LHCN-M2 (cell line): ENCODE results near the gene MGAT1. TPM values are rescaled to one million over a fixed set of nuclear protein-coding genes. Genes with fewer than 3 reads are reported as not detected.
"Not testable (repeated sequence)": the region's sequence is repeated elsewhere in the genome, so short reads cannot be mapped to it uniquely, and the experiment has no call there.

Experiments
- DNase-seq: peaks from one replicate; pipeline ENCODE4 v3.0.0-alpha.2; 2012; ENCODE audit warnings: low read depth
- polyA plus RNA-seq: library from polyadenylated mRNA; unstranded; fragments of >200 nt; gene quantifications from one replicate; pipeline ENCODE4 v1.2.1, GENCODE V29; 2012; ENCODE audit warnings: missing spikeins
- total RNA-seq: library from RNA; depleted of rRNA; stranded (reverse); fragments of >200 nt; gene quantifications from 2 replicates; pipeline ENCODE4 v1.2.3, GENCODE V29; 2014; rRNA removed

MGAT1 gene
- total RNA-seq: 179 and 197 TPM in 2 replicates
- polyA plus RNA-seq: 146 TPM

GRCh38 chr5:180802325-180803180 is at the start of gene MGAT1:
Gene MGAT1 (minus strand): TSS chr5:180802806. CDS start chr5:180792971, 9,835 bp downstream.
- DNase-seq: peak; percentile 84

DNA sequence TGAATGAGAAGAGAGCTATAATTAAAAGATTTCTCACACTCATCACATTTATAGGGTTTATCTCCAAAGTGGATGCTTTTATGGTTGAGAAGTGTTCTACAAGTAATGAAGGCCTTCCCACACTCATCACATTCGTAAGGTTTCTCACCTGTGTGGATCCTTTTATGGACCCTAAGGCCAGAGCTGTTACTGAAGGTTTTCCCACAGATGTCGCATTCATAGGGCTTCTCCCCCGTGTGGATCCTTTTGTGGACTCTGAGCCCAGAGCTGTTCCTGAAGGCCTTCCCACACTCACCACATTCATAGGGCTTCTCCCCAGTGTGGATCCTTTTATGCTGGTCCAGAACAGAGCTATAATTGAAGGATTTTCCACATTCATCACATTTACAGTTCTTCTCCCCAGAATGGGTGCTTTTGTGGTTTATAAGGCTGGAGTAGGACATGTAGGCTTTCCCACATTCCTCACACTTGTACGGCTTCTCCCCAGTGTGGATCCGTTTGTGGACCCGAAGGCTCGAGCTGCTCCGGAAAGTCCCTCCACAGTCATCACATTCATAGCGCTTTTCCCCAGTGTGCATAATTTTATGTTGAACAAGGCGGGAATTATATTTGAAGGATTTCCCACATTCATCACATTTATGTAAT is 48.0 kb upstream of the MGAT1 start:
- no peak for DNase-seq

- DNase-seq: no peak
Observed at GRCh38 chr5:180849827-180850226, 47.2 kb upstream of the MGAT1 start.

DNA sequence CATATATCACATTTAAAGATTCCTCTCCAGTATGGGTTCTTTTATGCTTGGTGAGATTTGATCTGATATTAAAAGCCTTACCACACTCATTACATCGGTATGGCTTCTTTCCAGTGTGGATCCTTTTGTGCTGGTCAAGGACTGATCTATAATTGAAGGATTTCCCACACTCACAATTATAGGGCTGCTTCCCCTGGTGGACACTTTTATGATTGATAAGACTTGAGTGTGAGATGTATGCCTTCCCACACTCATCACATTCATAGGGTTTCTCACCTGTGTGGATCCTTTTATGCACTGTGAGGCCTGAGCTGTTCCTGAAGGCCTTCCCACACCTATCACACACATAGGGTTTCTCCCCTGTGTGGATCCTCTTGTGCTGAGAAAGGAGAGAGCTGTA is 46.3 kb upstream of the MGAT1 start:
- DNase-seq: no peak

DNA sequence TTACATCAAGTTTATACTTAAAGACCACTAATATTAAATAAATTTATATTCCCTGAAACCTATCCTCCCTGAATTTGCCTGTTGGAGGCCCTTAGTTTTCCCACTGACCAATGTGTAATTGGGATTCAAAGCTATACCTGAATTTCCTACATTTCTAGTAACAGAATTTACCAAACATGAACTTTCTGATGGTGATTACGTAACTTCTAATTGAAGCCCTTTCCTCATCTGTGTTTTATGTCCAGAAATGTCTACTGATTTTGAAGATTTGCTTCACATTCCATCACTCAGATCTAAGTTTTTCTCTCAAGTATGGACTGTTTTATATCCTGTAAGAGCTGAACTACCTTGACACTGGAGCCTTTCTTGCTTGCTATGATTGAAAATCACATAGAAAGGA is 45.7 kb upstream of the MGAT1 start:
- no peak for DNase-seq

GRCh38 chr5:180847026-180847425 is 44.4 kb upstream of the MGAT1 start:
- no peak for DNase-seq

GRCh38 chr5:180844858-180845257 is 42.3 kb upstream of the MGAT1 start:
- DNase-seq: no peak

DNA sequence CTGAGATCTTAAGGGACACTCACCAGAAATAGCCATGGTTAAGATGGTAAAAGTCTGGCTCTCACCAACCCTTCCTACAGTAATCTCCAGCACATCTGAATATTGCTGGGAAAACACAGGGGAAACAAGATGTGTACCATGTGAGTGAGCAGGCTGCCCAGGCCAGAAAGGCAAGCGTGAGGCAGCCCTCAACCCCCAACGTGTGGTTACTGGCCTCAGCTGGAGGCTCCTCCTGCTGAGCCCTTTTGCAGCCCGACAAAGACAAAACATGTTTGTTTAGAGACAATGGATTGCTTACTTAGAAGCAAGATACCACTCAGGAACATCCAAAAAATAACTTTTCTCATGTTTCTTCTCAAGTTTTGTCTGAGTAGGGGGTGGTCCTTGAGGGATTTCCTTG is 41.8 kb upstream of the MGAT1 start:
- no peak for DNase-seq

GRCh38 chr5:180839935-180840334 is 37.3 kb upstream of the MGAT1 start:
- DNase-seq: no peak

GRCh38 chr5:180839227-180839626 is 36.6 kb upstream of the MGAT1 start:
- DNase-seq: no peak

GRCh38 chr5:180837478-180837877 is 34.9 kb upstream of the MGAT1 start:
- DNase-seq: no peak

GRCh38 chr5:180832638-180833068 is 30.0 kb upstream of the MGAT1 start:
- no peak for DNase-seq

GRCh38 chr5:180831139-180832093 is 28.8 kb upstream of the MGAT1 start:
- DNase-seq: peak; percentile 68

DNA sequence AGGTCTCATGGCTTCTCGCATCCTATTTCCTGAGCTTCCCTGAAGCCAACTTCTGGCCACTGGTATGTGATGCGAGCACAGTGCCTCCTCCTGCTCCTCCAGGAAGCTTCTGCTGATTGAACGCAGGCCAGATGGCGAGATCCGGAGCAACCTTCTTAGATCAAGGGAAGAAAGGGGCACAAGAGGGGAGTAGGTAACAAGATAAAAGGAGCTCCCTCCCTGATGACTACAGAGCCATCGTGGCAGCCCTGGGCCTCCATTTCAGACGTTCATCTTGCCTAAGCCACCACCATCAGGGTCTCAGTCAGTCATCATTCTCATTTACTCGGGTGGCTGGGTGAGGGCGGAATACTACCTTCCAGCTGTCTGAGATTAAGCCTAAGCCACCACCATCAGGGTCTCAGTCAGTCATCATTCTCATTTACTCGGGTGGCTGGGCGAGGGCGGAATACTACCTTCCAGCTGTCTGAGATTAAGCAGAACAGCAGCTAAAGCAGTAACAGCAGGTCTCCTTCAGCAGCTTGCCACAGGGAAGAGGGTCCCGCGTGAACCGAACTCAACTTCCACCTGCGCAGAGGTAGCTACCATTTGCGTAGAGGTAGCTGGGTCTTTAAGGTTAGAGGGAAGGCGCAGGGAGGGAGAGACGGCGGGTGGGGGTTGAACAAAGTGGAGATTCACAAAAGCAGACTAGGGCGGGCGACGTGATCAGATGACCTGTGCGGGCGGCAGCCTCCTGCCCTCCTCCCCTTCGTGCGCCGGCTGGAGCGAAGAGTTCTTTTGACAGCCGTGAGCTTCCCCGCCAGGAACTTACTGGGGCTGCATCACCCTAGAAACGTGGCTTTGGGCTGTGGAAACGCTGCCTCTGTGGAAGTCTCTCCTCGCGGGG is 27.9 kb upstream of the MGAT1 start:
- DNase-seq: peak; percentile 54

DNA sequence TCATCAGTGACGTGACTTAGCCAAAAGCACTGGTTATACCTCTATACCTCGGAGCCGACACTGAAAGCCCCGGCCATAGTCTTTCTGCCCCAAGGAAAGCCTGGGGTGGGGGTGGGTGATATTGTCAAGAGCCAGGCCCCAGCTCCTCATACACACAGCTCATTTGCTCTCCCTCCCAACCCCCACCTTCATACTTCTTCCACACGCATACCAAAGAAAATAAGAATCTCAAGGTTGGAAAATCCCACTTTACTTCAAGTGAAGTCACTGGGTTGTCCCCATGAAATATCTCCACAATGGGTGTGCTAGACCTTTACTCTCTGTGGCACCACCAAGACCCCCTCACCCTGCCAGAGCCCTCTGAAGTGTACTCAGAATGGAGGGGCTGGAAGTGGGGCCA is 27.1 kb upstream of the MGAT1 start:
- no peak for DNase-seq

GRCh38 chr5:180828756-180829531 is 26.3 kb upstream of the MGAT1 start:
- DNase-seq: not testable (repeated sequence)

GRCh38 chr5:180827374-180827773 is 24.8 kb upstream of the MGAT1 start:
- DNase-seq: not testable (repeated sequence)

DNA sequence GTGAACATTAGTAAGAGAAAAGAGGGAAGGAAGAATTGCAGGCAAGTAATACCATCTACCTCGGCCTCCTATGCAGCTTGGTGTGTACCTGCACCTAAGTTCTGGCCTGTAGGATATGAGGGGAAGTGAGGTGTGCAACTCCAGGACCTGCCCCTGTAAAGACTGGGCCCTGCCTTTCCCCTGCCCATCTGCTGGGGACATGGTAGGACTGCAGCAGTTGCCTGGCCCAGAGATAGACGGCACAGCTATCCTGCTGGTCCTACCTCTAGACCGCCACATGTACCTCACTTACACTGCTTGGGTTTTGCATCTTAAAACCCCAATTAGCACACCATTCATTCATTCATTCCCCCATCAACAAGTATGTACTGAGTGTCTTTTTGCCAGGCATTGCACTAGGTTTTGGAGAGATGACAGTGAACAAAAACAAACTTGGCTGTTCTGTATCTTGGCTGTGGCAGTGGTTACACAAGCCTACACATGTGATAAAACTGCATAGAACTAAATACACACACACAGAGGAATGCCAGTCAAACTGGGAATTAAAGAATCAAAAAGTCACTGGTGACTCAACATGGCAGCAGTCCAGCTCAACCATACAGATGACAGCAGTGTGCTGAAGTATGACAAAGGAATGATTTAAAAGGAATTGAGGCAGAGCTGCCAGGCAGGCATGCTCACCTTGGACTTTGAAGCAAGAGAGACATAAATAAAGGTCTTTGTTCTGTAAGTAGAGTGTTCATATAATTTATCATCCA is 23.3 kb upstream of the MGAT1 start:
- DNase-seq: peak; percentile 81
